Kidney (tissue), 14 donors: ENCODE measurements around the gene ACTBL2. TPM values are rescaled to one million over a fixed set of nuclear protein-coding genes. Genes with fewer than 3 reads are reported as not detected.

Source experiments
- DNase-seq, 5 donors: peaks; one replicate each; pipeline ENCODE4 v3.0.0-alpha.2; 2013 to 2020
- FAIRE-seq: peaks from 2 replicates; lab custom pipeline; 2012; peaks lifted over from hg19 to GRCh38; lab: Jason Lieb, UNC
- H3K27ac ChIP-seq, 2 donors: one replicate each; pipeline ENCODE4 v1.7.0; 2013; ENCODE audit warnings: low read depth in 2 of 2, low read length in 2 of 2, inconsistent platforms in 1 of 2
- H3K27me3 ChIP-seq: one replicate; pipeline ENCODE4 v1.7.1; 2013; ENCODE audit warnings: low read length, inconsistent platforms; ENCODE audit not compliant: control insufficient read depth, insufficient read depth
- H3K36me3 ChIP-seq, 3 donors: one replicate each; pipeline versions ENCODE4 v1.7.0 to v1.7.1; 2013; ENCODE audit warnings: low read length in 3 of 3, control low read depth in 1 of 3, inconsistent platforms in 1 of 3; ENCODE audit not compliant: insufficient read depth in 3 of 3, control insufficient read depth in 2 of 3
- H3K4me1 ChIP-seq, 3 donors: one replicate each; pipeline versions ENCODE4 v1.7.0 to v1.7.1; 2013; ENCODE audit warnings: low read length in 3 of 3, inconsistent platforms in 1 of 3, low read depth in 1 of 3; ENCODE audit not compliant: control insufficient read depth in 2 of 3, insufficient read depth in 2 of 3
- H3K4me3 ChIP-seq, 3 donors: one replicate each; pipeline versions ENCODE4 v1.7.0 to v1.8.1; 2013; ENCODE audit warnings: low read length in 3 of 3, control low read depth in 1 of 3, inconsistent platforms in 1 of 3
- H3K9ac ChIP-seq, 3 donors: one replicate each; pipeline versions ENCODE4 v1.7.0 to v1.7.1; 2013; ENCODE audit warnings: low read length in 3 of 3, control low read depth in 1 of 3, inconsistent platforms in 1 of 3
- H3K9me3 ChIP-seq, 3 donors: one replicate each; pipeline versions ENCODE4 v1.7.0 to v1.7.1; 2013; ENCODE audit warnings: low read length in 3 of 3, control low read depth in 1 of 3, inconsistent platforms in 1 of 3; ENCODE audit not compliant: control insufficient read depth in 2 of 3, insufficient read depth in 1 of 3
- intact Hi-C: fragments of 100-400 bp; cut with DNase I; formaldehyde crosslinking; loops from one replicate; pipeline ENCODE4 v1.11.1; 2022
- polyA plus RNA-seq: library from polyadenylated mRNA; stranded (reverse); fragments of 350-450 nt; fragmentation: Illumina TruSeq; extraction: RNeasy Lipid Tissue Mini Kit (QIAGEN cat#74804); gene quantifications from one replicate; pipeline ENCODE4 v1.2.3, GENCODE V29; 2014; ENCODE audit warnings: low read depth, low replicate concordance; ENCODE audit not compliant: insufficient read depth
- total RNA-seq: library from RNA; stranded (reverse); fragmentation: NEBNext Ultra II Directional; extraction: Animal tissue kit (Norgen Biotek cat#: 25700); gene quantifications from one replicate; pipeline ENCODE4 v1.2.1, GENCODE V29; 2021
- TF ChIP-seq, protein P1 (sequence below): IDR thresholded peaks from 3 replicates; pipeline ENCODE4 v1.5.1; 2012; ENCODE audit warnings: mild to moderate bottlenecking, moderate library complexity, borderline replicate concordance; ENCODE audit not compliant: insufficient read depth; ENCODE audit errors: extremely low read depth
- donor health status: control.
- donor health status: control.
- donor health status: control.
- donor health status: control.
- donor health status: control.
- donor health status: DM: yes; HTN: yes; CAD: no.
- donor health status: Normal renal cell carcinoma (clear cell type).

ACTBL2 gene
- total and polyA plus RNA-seq, 2 donors from 2014 or later, result 0.13 TPM; not detected in 1

GRCh38 chr5:57493034-57493433, 10.4 kb upstream of the ACTBL2 start:
- Histone ChIP-seq H3K36me3 (no peaks in the 10 kb centered on the region), H3K4me3 (no peak overlapping the region), H3K27me3 (no peaks in the 10 kb centered on the region), H3K9me3 (no peaks in the 10 kb centered on the region), H3K9ac (no peak overlapping the region), H3K27ac (no peak overlapping the region), H3K4me1 (peaks cover 0 to 2% (median 0%) of the 10 kb centered on the region in 3 donors)
- no peak for FAIRE-seq
- no peak for DNase-seq
- TF ChIP-seq, protein P1, sequence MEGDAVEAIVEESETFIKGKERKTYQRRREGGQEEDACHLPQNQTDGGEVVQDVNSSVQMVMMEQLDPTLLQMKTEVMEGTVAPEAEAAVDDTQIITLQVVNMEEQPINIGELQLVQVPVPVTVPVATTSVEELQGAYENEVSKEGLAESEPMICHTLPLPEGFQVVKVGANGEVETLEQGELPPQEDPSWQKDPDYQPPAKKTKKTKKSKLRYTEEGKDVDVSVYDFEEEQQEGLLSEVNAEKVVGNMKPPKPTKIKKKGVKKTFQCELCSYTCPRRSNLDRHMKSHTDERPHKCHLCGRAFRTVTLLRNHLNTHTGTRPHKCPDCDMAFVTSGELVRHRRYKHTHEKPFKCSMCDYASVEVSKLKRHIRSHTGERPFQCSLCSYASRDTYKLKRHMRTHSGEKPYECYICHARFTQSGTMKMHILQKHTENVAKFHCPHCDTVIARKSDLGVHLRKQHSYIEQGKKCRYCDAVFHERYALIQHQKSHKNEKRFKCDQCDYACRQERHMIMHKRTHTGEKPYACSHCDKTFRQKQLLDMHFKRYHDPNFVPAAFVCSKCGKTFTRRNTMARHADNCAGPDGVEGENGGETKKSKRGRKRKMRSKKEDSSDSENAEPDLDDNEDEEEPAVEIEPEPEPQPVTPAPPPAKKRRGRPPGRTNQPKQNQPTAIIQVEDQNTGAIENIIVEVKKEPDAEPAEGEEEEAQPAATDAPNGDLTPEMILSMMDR, result no peak
- intact Hi-C loops, result no loop called here

- H3K9ac ChIP-seq, result no peak overlapping the region
- peaks cover 0 to 2% (median 0%) of the 10 kb centered on the region in 3 donors for H3K4me1 ChIP-seq
- intact Hi-C loops, result no loop called here
- no peak for DNase-seq
- no peaks in the 10 kb centered on the region for H3K36me3 ChIP-seq
- TF ChIP-seq, protein P1, result no peak
- no peak for FAIRE-seq
- H3K9me3 ChIP-seq, result no peaks in the 10 kb centered on the region
- H3K4me3 ChIP-seq, result no peak overlapping the region
- no peak overlapping the region for H3K27ac ChIP-seq
- H3K27me3 ChIP-seq, result no peaks in the 10 kb centered on the region
These were observed 10.0 kb upstream of the ACTBL2 start for GRCh38 chr5:57492632-57493031.

DNA sequence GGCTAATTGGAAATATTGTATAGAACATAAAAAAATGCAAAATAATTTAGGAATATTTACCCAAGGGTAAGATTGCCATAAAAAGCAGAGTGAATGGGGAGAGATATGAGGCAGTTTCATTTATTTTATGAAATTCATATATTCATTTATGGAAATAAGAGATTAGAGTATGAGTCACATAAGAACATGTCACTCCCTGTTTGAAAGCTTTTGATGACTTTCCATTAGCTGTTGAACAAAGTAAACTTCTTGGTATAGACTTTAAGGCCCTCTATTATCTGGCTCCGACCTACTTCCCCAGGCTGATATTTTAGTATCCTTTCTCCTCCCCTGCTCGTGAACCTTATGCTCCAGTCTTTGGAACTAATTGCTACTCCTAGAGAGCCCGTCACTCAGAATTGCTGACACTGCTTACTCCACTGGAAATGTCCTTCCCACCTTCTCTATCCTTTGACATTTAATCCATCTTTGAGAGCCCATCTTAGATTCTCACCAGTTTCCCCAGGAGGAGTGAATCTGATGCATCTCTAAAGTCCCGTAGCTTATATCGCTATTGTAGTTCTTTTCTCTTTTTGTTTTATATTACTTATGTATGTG, 8.9 kb upstream of the ACTBL2 start:
- FAIRE-seq, result no peak
- intact Hi-C loops, result no loop called here
- TF ChIP-seq, protein P1, result no peak

More for the DNA sequence above, 8.9 kb upstream of the ACTBL2 start:
- Histone ChIP-seq H3K36me3 (no peaks in the 10 kb centered on the region), H3K4me3 (no peak overlapping the region), H3K9ac (no peak overlapping the region), H3K9me3 (no peaks in the 10 kb centered on the region), H3K27ac (no peak overlapping the region), H3K4me1 (peaks cover 0 to 2% (median 0%) of the 10 kb centered on the region in 3 donors), H3K27me3 (no peaks in the 10 kb centered on the region)
- DNase-seq, result no peak
